Measurements from ENCODE around the gene POLR2C. TPM values are rescaled to one million over a fixed set of nuclear protein-coding genes. Genes with fewer than 3 reads are reported as not detected.

Gene POLR2C
- total RNA-seq, 2 experiments from 2014 or later: 52.5 to 57.0 TPM

GRCh38 chr16:57452021-57452420 is 10.5 kb upstream of the POLR2C start:
- H3K9me3 Mint-ChIP-seq: no peaks in the 10 kb centered on the region
- no peaks in the 10 kb centered on the region for H3K27me3 Mint-ChIP-seq
- no peak overlapping the region for H3K27ac Mint-ChIP-seq
- ChIA-PET CTCF (interaction anchor here (0.6 to 1.0 kb wide), 2 partner anchors 10 to 24 kb away, joined by 3 to 5 read pairs; partner anchors contain the start of gene POLR2C), POLR2A (interaction anchor here (0.6 kb wide), 1 partner anchor 16 kb away, joined by 3 read pairs; no protein-coding TSS in a partner anchor)
- no peak for DNase-seq
- peaks cover 10% of the 10 kb centered on the region for H3K36me3 Mint-ChIP-seq
- intact Hi-C loops (cut with micrococcal nuclease): no loop called here
- H3K4me3 Mint-ChIP-seq: no peak overlapping the region
- peaks cover 11% of the 10 kb centered on the region for H3K4me1 Mint-ChIP-seq (ENCODE audit: low read depth)

- peaks cover 34% of the 10 kb centered on the region for H3K4me1 Mint-ChIP-seq (ENCODE audit: low read depth)
- peak; percentile 27 for DNase-seq
- H3K9me3 Mint-ChIP-seq: no peaks in the 10 kb centered on the region
- H3K36me3 Mint-ChIP-seq: peaks cover 22% of the 10 kb centered on the region
- POLR2A ChIA-PET: interaction anchor here (0.6 to 2.9 kb wide), 11 partner anchors 8 to 218 kb away, joined by 3 to 26 read pairs (median 4); partner anchors contain the start of genes ARL2BP, CCDC102A, CIAPIN1 and COQ9
- H3K27me3 Mint-ChIP-seq: no peaks in the 10 kb centered on the region
- peak overlapping the region; percentile 98 for H3K27ac Mint-ChIP-seq
- peak overlapping the region; percentile 100 for H3K4me3 Mint-ChIP-seq
- intact Hi-C loops (cut with micrococcal nuclease): loop anchor here (1.0 to 5.0 kb wide), 5 partner anchors 13 to 274 kb away; partner anchors contain the start of genes CCDC102A, CIAPIN1, COQ9 and KATNB1
- CTCF ChIA-PET: interaction anchor here (1.1 to 3.7 kb wide), 20 partner anchors 8 to 163 kb away, joined by 3 to 51 read pairs (median 6); partner anchors contain the start of genes ADGRG5, CIAPIN1, COQ9 and DOK4
Measured at GRCh38 chr16:57462978-57463362, 491 bp downstream of the POLR2C start.

GRCh38 chr16:57464523-57464922 is 2.0 kb downstream of the POLR2C start:
- Mint-ChIP-seq H3K36me3 (peaks cover 29% of the 10 kb centered on the region), H3K4me1 (ENCODE audit: low read depth) (peaks cover 37% of the 10 kb centered on the region), H3K4me3 (no peak overlapping the region), H3K27ac (peak overlapping the region; percentile 14), H3K27me3 (no peaks in the 10 kb centered on the region), H3K9me3 (no peaks in the 10 kb centered on the region)
- ChIA-PET POLR2A (interaction anchor here (0.6 to 1.4 kb wide), 2 partner anchors 10 to 75 kb away, joined by 3 to 4 read pairs; no protein-coding TSS in a partner anchor), CTCF (interaction anchor here (0.9 to 3.7 kb wide), 4 partner anchors 11 to 56 kb away, joined by 4 to 51 read pairs (median 8); partner anchors contain the start of genes CIAPIN1 and COQ9)
- intact Hi-C loops (cut with micrococcal nuclease): loop anchor here (5.0 kb wide), 2 partner anchors 162 to 273 kb away; partner anchors contain the start of gene KATNB1
- no peak for DNase-seq

GRCh38 chr16:57468346-57468745 is 5.9 kb downstream of the POLR2C start:
- POLR2A ChIA-PET: interaction anchor here (0.7 kb wide), 1 partner anchor 17 kb away, joined by 3 read pairs; no protein-coding TSS in a partner anchor
- Mint-ChIP-seq H3K4me3 (no peak overlapping the region), H3K27me3 (no peaks in the 10 kb centered on the region), H3K4me1 (ENCODE audit: low read depth) (peaks cover 32% of the 10 kb centered on the region), H3K27ac (no peak overlapping the region), H3K36me3 (peaks cover 37% of the 10 kb centered on the region), H3K9me3 (no peaks in the 10 kb centered on the region)
- CTCF ChIA-PET: no interaction called here
- intact Hi-C loops (cut with micrococcal nuclease): no loop called here
- no peak for DNase-seq

- Mint-ChIP-seq H3K4me1 (ENCODE audit: low read depth) (peaks cover 25% of the 10 kb centered on the region), H3K9me3 (no peaks in the 10 kb centered on the region), H3K4me3 (no peak overlapping the region), H3K27me3 (no peaks in the 10 kb centered on the region), H3K27ac (no peak overlapping the region), H3K36me3 (peaks cover 34% of the 10 kb centered on the region)
- ChIA-PET CTCF (no interaction called here), POLR2A (no interaction called here)
- no peak for DNase-seq
- intact Hi-C loops (cut with micrococcal nuclease): no loop called here
Measured at GRCh38 chr16:57469046-57469445, 6.6 kb downstream of the POLR2C start.

- intact Hi-C loops (cut with micrococcal nuclease): no loop called here
- CTCF ChIA-PET: no interaction called here
Measured at GRCh38 chr16:57469917-57470470, 7.5 kb downstream of the POLR2C start.

GRCh38 chr16:57470711-57471110 is 8.2 kb downstream of the POLR2C start:
- intact Hi-C loops (cut with micrococcal nuclease): no loop called here
- ChIA-PET POLR2A (interaction anchor here (1.0 kb wide), 1 partner anchor 8 kb away, joined by 6 read pairs; the partner anchor contains the start of gene POLR2C), CTCF (interaction anchor here (0.9 to 1.6 kb wide), 2 partner anchors 8 to 49 kb away, joined by 3 to 8 read pairs; partner anchors contain the start of gene POLR2C)
- no peak for DNase-seq
- no peaks in the 10 kb centered on the region for H3K27me3 Mint-ChIP-seq
- no peak overlapping the region for H3K27ac Mint-ChIP-seq
- H3K4me1 Mint-ChIP-seq (ENCODE audit: low read depth): peaks cover 16% of the 10 kb centered on the region
- no peak overlapping the region for H3K4me3 Mint-ChIP-seq
- H3K9me3 Mint-ChIP-seq: no peaks in the 10 kb centered on the region
- H3K36me3 Mint-ChIP-seq: peaks cover 28% of the 10 kb centered on the region

More at GRCh38 chr16:57469917-57470470, 7.5 kb downstream of the POLR2C start:
- Mint-ChIP-seq H3K36me3 (peaks cover 29% of the 10 kb centered on the region), H3K9me3 (no peaks in the 10 kb centered on the region), H3K4me3 (no peak overlapping the region), H3K4me1 (ENCODE audit: low read depth) (peaks cover 16% of the 10 kb centered on the region), H3K27me3 (no peaks in the 10 kb centered on the region), H3K27ac (no peak overlapping the region)
- POLR2A ChIA-PET: no interaction called here
- no peak for DNase-seq

GRCh38 chr16:57471209-57471608 is 8.7 kb downstream of the POLR2C start:
- Mint-ChIP-seq H3K4me1 (ENCODE audit: low read depth) (peaks cover 16% of the 10 kb centered on the region), H3K4me3 (no peak overlapping the region), H3K9me3 (no peaks in the 10 kb centered on the region), H3K27me3 (no peaks in the 10 kb centered on the region), H3K36me3 (peaks cover 26% of the 10 kb centered on the region), H3K27ac (no peak overlapping the region)
- ChIA-PET POLR2A (interaction anchor here (1.0 kb wide), 1 partner anchor 9 kb away, joined by 6 read pairs; the partner anchor contains the start of gene POLR2C), CTCF (interaction anchor here (0.9 to 1.6 kb wide), 2 partner anchors 9 to 49 kb away, joined by 3 to 8 read pairs; partner anchors contain the start of gene POLR2C)
- no peak for DNase-seq
- intact Hi-C loops (cut with micrococcal nuclease): no loop called here

- H3K36me3 Mint-ChIP-seq: peaks cover 23% of the 10 kb centered on the region
- DNase-seq: no peak
- peak overlapping the region; percentile 56 for H3K27ac Mint-ChIP-seq
- intact Hi-C loops (cut with micrococcal nuclease): no loop called here
- POLR2A ChIA-PET: no interaction called here
- H3K27me3 Mint-ChIP-seq: no peaks in the 10 kb centered on the region
- H3K4me3 Mint-ChIP-seq: no peak overlapping the region
- H3K9me3 Mint-ChIP-seq: no peaks in the 10 kb centered on the region
- peaks cover 17% of the 10 kb centered on the region for H3K4me1 Mint-ChIP-seq (ENCODE audit: low read depth)
- CTCF ChIA-PET: interaction anchor here (0.9 to 4.7 kb wide), 3 partner anchors 10 to 48 kb away, joined by 3 to 26 read pairs (median 8); partner anchors contain the start of gene POLR2C
Measured at GRCh38 chr16:57471852-57472664, 9.6 kb downstream of the POLR2C start.

GRCh38 chr16:57472665-57473060 is 10.2 kb downstream of the POLR2C start:
- no peaks in the 10 kb centered on the region for H3K9me3 Mint-ChIP-seq
- H3K36me3 Mint-ChIP-seq: peaks cover 23% of the 10 kb centered on the region
- no peak overlapping the region for H3K27ac Mint-ChIP-seq
- no peaks in the 10 kb centered on the region for H3K27me3 Mint-ChIP-seq
- ChIA-PET CTCF (interaction anchor here (4.7 to 4.9 kb wide), 2 partner anchors 11 to 47 kb away, joined by 26 to 39 read pairs; partner anchors contain the start of gene POLR2C), POLR2A (no interaction called here)
- intact Hi-C loops (cut with micrococcal nuclease): no loop called here
- no peak for DNase-seq
- no peak overlapping the region for H3K4me3 Mint-ChIP-seq
- peaks cover 17% of the 10 kb centered on the region for H3K4me1 Mint-ChIP-seq (ENCODE audit: low read depth)

- no peak for DNase-seq
- no peaks in the 10 kb centered on the region for H3K9me3 Mint-ChIP-seq
- peaks cover 22% of the 10 kb centered on the region for H3K36me3 Mint-ChIP-seq
- H3K27me3 Mint-ChIP-seq: no peaks in the 10 kb centered on the region
- CTCF ChIA-PET: interaction anchor here (4.7 to 4.9 kb wide), 2 partner anchors 11 to 46 kb away, joined by 26 to 39 read pairs; partner anchors contain the start of gene POLR2C
- peaks cover 16% of the 10 kb centered on the region for H3K4me1 Mint-ChIP-seq (ENCODE audit: low read depth)
- POLR2A ChIA-PET: no interaction called here
- intact Hi-C loops (cut with micrococcal nuclease): no loop called here
- H3K27ac Mint-ChIP-seq: no peak overlapping the region
- H3K4me3 Mint-ChIP-seq: no peak overlapping the region
Measured at GRCh38 chr16:57473176-57473840, 10.8 kb downstream of the POLR2C start.
